GM12874 (cell line): ENCODE measurements around the gene PIP4K2C.

Source experiments
- TF ChIP-seq, protein P1 (sequence below): IDR thresholded peaks from 2 replicates; pipeline ENCODE4 v1.5.1; 2011; ENCODE audit warnings: low read depth, mild to moderate bottlenecking, control low read depth, low read length, moderate library complexity; ENCODE audit not compliant: insufficient read depth

PIP4K2C gene

DNA sequence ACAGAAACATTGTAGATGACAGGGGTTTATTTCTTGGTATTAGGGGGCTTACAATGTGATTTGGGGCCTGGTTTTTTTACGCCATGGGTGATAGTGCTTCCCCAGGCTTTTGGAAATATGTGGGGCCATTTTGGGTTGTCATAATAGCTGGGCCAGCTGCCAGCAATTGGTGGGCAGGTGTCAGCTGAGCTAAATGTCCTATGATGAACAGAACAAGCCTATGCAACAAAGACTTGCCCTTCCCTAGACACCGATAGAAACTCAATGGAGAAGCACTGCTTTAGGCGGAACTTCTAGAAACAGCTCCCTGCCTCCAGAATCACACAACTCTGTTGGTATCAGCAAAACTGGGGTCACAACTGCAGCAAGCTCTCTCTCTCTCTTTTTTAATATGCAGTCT lies 47.1 kb downstream of the PIP4K2C start:
- TF ChIP-seq, protein P1, sequence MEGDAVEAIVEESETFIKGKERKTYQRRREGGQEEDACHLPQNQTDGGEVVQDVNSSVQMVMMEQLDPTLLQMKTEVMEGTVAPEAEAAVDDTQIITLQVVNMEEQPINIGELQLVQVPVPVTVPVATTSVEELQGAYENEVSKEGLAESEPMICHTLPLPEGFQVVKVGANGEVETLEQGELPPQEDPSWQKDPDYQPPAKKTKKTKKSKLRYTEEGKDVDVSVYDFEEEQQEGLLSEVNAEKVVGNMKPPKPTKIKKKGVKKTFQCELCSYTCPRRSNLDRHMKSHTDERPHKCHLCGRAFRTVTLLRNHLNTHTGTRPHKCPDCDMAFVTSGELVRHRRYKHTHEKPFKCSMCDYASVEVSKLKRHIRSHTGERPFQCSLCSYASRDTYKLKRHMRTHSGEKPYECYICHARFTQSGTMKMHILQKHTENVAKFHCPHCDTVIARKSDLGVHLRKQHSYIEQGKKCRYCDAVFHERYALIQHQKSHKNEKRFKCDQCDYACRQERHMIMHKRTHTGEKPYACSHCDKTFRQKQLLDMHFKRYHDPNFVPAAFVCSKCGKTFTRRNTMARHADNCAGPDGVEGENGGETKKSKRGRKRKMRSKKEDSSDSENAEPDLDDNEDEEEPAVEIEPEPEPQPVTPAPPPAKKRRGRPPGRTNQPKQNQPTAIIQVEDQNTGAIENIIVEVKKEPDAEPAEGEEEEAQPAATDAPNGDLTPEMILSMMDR: no peak

DNA sequence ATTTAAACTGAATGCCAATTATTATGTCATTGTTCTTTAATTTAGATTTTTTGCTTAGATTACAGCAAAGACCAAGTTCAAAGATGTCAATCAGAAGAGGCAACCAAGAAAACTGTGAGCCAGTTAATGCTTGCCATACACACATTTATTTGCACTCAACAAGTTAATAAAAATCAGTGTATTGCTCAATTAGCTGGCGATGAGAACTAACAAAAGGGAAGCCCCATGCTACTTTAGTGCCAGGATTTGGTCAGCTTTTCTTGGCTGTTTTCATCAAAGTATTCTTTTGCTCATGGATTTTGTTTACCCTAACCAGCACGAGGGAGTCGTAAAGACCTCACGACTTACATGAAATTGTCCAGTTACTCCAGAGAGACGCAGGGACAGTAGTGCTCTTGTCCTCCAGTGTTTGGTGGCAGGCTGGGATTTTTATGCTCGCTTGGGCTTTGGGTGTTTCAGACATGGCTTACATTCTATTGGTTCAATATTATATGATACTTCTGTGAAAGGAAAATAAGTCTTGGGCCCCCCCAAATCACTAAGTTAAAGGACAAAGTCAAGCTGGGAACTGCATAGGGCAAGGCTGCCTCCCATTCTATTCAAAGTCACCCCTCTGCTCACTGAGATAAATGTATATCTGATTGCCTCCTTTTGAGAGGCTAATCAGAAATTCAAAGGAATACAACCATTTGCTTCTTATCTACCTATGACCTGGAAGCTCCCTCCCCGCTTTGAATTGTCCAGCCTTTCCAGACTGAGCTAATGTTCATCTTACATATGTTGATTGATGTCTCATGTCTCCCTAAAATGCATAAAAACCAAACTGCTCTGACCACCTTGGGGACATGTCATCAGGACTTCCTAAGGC lies 49.4 kb downstream of the PIP4K2C start:
- TF ChIP-seq, protein P1: no peak

DNA sequence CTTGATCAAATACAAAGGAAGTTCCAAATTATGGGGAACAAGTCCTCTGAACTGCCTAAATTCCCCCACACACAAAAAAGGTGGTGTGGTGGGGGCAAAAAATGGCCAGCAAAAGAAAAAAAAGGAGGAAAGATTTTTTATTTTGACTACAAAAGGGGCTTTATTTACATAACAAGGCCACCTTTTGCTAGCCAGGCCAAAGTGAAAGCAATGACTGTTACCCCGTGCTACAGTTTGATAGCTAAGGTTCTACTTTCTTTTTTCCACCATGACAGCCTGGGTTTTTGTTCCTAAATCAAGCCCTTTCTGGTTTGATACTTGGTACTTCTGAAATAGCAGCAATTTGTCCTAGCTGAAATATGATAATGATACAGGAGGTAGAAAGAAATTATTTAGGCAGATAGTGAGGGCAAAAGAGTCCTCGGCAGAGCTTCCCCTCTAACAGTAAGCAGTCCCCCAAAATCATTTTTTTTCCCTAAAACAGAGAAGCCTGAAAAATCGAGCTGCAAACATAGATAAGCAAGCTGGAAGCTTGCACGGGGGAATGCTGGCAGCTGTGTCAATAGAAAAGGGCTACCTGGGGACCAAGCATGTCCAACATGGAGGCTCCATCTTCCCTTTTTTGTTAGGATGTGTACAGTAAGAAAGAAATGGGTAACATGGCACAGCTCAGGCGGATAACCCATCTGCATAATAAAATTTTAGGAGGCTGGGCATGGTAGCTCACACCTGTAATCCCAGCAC lies 50.9 kb downstream of the PIP4K2C start:
- TF ChIP-seq, protein P1: no peak
